HepG2 (cell line): Measurements from ENCODE around the gene FTSJ1. TPM values are rescaled to one million over a fixed set of nuclear protein-coding genes. Genes with fewer than 3 reads are reported as not detected.

Source experiments
- ATAC-seq: fragments of 200-7000 bp; cut with Tn5 transposase; 3 replicates; pipeline ENCODE4 v1.9.1; 2020; ENCODE audit warnings: mild to moderate bottlenecking, moderate library complexity
- BruUV-seq: library from RNA; stranded (reverse); fragments of 400-500 nt; replicated peaks from 2 replicates; lab custom pipeline; 2021; lab: Mats Ljungman, UMichigan
- CTCF ChIA-PET: fragments of 300-600 bp; formaldehyde crosslinking; extraction: SDS; loops from one replicate; lab custom pipeline; 2021; ENCODE audit warnings: low total read pairs, inconsistent platforms, low intra/inter-chr PET ratio; lab: Yijun Ruan, JAX
- POLR2A ChIA-PET: fragments of 350-600 bp; sonication (Branson Sonifier 250); formaldehyde crosslinking; loops from one replicate; lab custom pipeline; 2020; ENCODE audit warnings: antibody characterized with exemption, inconsistent platforms; lab: Yijun Ruan, JAX
- DNase-seq: peaks from one replicate; pipeline ENCODE4 v3.0.0-alpha.2; 2015; ENCODE audit warnings: low spot score
- FAIRE-seq: peaks from 3 replicates; lab custom pipeline; 2011; peaks lifted over from hg19 to GRCh38; lab: Jason Lieb, UNC
- H2AFZ ChIP-seq: one replicate; pipeline ENCODE4 v1.6.1; 2011; ENCODE audit warnings: low read length, inconsistent platforms
- H3K27ac ChIP-seq: fragments of 300-600 bp; 3 replicates; pipeline ENCODE4 v1.8.0; 2011; ENCODE audit warnings: mixed run types, mild to moderate bottlenecking, mixed read lengths, low read length, inconsistent platforms; ENCODE audit not compliant: insufficient read depth; ENCODE audit errors: extremely low read length
- H3K27me3 ChIP-seq, 2 experiments: fragments of 200-600 bp in 1 of 2; 2 replicates in 1 of 2; 3 replicates in 1 of 2; pipeline versions ENCODE4 v1.6.0 to v1.8.0; 2011; ENCODE audit warnings: low read length in 2 of 2, mild to moderate bottlenecking in 2 of 2, moderate library complexity in 2 of 2, inconsistent platforms in 1 of 2; ENCODE audit not compliant: insufficient read depth in 2 of 2, control insufficient read depth in 1 of 2
- H3K36me3 ChIP-seq, 2 experiments: fragments of 200-600 bp in 1 of 2; replicated peaks in 1 of 2; 2 replicates in 1 of 2; 3 replicates in 1 of 2; pipeline versions ENCODE4 v1.5.1 to v1.8.0; 2011; ENCODE audit warnings: low read length in 2 of 2, inconsistent platforms in 1 of 2; ENCODE audit not compliant: insufficient read depth in 2 of 2, control insufficient read depth in 1 of 2
- H3K4me1 ChIP-seq: 2 replicates; pipeline ENCODE4 v1.5.1; 2012; ENCODE audit warnings: low read length, inconsistent platforms; ENCODE audit not compliant: insufficient read depth
- H3K4me2 ChIP-seq: 2 replicates; pipeline ENCODE4 v1.6.0; 2011; ENCODE audit warnings: low read depth, low read length, inconsistent platforms
- H3K4me3 ChIP-seq, 3 experiments: fragments of 200-600 bp in 1 of 3; sonication (generic), shearing (Covaris generic) in 1 of 3; replicated peaks in 1 of 3; 2 replicates each; pipeline ENCODE4 v1.5.1; 2011 to 2016; ENCODE audit warnings: low read length in 3 of 3, inconsistent platforms in 2 of 3, low read depth in 2 of 3, mild to moderate bottlenecking in 2 of 3, control low read depth in 1 of 3, mixed read lengths in 1 of 3; ENCODE audit not compliant: insufficient read depth in 1 of 3
- H3K79me2 ChIP-seq: one replicate; pipeline ENCODE4 v1.6.1; 2011; ENCODE audit warnings: low read length, inconsistent platforms; ENCODE audit not compliant: insufficient read depth
- H3K9ac ChIP-seq: 2 replicates; pipeline ENCODE4 v1.6.0; 2011; ENCODE audit warnings: mild to moderate bottlenecking, low read depth, low read length, inconsistent platforms; ENCODE audit not compliant: insufficient read depth
- H3K9me3 ChIP-seq: 2 replicates; pipeline ENCODE4 v1.5.1; 2012; ENCODE audit warnings: mild to moderate bottlenecking, low read length
- H4K20me1 ChIP-seq: 2 replicates; pipeline ENCODE4 v1.6.0; 2011; ENCODE audit warnings: inconsistent platforms, mild to moderate bottlenecking, low read length, moderate library complexity; ENCODE audit not compliant: insufficient read depth
- POLR2A ChIP-seq, 2 experiments: IDR thresholded peaks; 2 replicates each; pipeline ENCODE4 v1.6.1; 2011; ENCODE audit warnings: low read depth in 2 of 2, low read length in 2 of 2, mild to moderate bottlenecking in 1 of 2, moderate library complexity in 1 of 2; ENCODE audit not compliant: insufficient read depth in 1 of 2
- SRSF4 ChIP-seq: fragments of 200-400 bp; formaldehyde crosslinking; IDR thresholded peaks from one replicate; pipeline ENCODE4 v1.6.1; 2018; ENCODE audit warnings: mild to moderate bottlenecking, low read depth, low read length, moderate library complexity; ENCODE audit not compliant: poor library complexity, severe bottlenecking
- WGBS: methylation state at CpG from one replicate; pipeline ENCODE4 v1.1.6; 2017; ENCODE audit warnings: low lambda C conversion rate; 5-methylcytosine and 5-hydroxymethylcytosine counted together
- in situ Hi-C: cut with HindIII; loops from 2 replicates; pipeline ENCODE4 v1.10.0; 2017; ENCODE audit warnings: low pct_unique_long_range_greater_than_20kb; ENCODE audit not compliant: extremely low pct_ligation_motif_present
- intact Hi-C: fragments of 100-400 bp; cut with micrococcal nuclease; formaldehyde crosslinking; loops from one replicate; pipeline ENCODE4 v1.10.0; 2022; ENCODE audit not compliant: unreplicated experiment
- polyA plus RNA-seq, 8 experiments: library from polyadenylated mRNA; depleted of rRNA in 3 of 8; stranded (reverse) in 7 of 8; unstranded in 1 of 8; fragments of >200 nt; fragmentation: Illumina TruSeq in 4 of 8; extraction: Trizol in 4 of 8; gene quantifications; 2 replicates each; pipeline versions ENCODE4 v1.2.1 to v1.2.3, GENCODE V29; 2011 to 2016; ENCODE audit warnings: low read depth in 4 of 8, missing spikeins in 1 of 8, mixed read lengths in 1 of 8; ENCODE audit not compliant: insufficient read depth in 1 of 8
- total RNA-seq, 5 experiments: library from RNA; depleted of rRNA; stranded (reverse); fragments of >200 nt; fragmentation: Illumina TruSeq; extraction: Trizol; gene quantifications; 2 replicates each; pipeline ENCODE4 v1.2.3, GENCODE V29; 2016; ENCODE audit warnings: low read depth in 1 of 5
- TF ChIP-seq, protein P1 (sequence below), 2 experiments: fragments of 450-650 bp in 1 of 2; sonication (generic) in 1 of 2; formaldehyde crosslinking; IDR thresholded peaks; 2 replicates each; pipeline versions ENCODE4 v1.5.0 to v1.8.0; 2020 to 2022; ENCODE audit warnings: mild to moderate bottlenecking in 1 of 2, missing genetic modification reagents in 1 of 2
- TF ChIP-seq, protein P2 (sequence below): sonication (generic); formaldehyde crosslinking; IDR thresholded peaks from 2 replicates; pipeline ENCODE4 v1.5.0; 2020; ENCODE audit warnings: mild to moderate bottlenecking, low read depth, missing genetic modification reagents, borderline replicate concordance
- TF ChIP-seq, protein P3 (sequence below): sonication (generic); formaldehyde crosslinking; IDR thresholded peaks from 2 replicates; pipeline ENCODE4 v1.5.0; 2020; ENCODE audit warnings: missing genetic modification reagents
- TF ChIP-seq, protein P4 (sequence below): sonication (generic); formaldehyde crosslinking; IDR thresholded peaks from 2 replicates; pipeline ENCODE4 v1.8.0; 2022; ENCODE audit warnings: missing genetic modification reagents, mild to moderate bottlenecking, inconsistent platforms, borderline replicate concordance

The FTSJ1 gene
- total and polyA plus RNA-seq, 2 of the 13 experiments (the other 11 are each of a cell fraction or from before 2014, with no cell fraction given): 30.3 to 37.9 TPM

DNA sequence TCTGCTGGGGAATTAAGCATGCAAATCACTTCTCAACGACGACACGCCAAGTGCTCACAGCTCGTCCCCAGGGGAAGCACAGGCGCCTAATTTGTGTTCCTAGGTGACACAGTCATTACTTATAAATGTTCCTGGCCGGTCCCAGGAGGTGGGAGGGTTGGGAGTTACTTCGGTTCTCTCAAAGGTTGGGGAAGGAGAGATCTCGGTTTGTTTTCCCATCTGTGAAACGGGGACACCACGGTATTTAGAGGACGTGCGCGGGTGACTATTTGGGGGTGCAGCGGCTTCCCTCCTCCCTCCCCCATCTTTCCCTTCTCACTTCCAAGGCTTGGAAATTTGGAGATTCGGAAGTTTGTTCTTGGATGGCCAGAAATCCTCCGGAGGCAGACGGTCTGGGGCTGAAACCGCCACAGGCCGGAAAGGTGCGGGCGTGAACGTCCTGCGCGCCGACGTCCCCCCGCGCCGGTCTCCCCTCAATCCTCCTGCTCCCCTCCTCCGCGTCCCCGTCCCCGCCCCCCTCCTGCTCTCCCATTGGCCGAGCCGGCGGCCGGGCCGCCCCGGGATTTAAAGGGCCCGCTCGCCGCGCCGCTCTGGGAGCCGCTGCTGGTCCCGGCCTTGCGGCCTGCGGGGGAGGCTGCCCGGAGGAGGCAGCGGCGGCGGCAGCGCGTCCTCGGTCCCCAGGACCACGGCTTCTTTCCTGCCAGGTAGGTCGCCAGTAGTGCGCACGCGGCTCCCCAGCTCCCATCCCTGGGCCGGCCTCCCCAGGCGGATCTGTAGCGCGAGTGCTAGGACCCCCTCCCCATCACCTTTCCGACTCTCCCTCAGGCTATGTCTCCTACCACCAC lies 32.6 kb downstream of the FTSJ1 start, which contains the start of gene PORCN (continued):
- TF ChIP-seq, protein P1, sequence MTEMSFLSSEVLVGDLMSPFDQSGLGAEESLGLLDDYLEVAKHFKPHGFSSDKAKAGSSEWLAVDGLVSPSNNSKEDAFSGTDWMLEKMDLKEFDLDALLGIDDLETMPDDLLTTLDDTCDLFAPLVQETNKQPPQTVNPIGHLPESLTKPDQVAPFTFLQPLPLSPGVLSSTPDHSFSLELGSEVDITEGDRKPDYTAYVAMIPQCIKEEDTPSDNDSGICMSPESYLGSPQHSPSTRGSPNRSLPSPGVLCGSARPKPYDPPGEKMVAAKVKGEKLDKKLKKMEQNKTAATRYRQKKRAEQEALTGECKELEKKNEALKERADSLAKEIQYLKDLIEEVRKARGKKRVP (CRISPR knock-in tag; IDR thresholded peaks at IDR 0.05): no peak
- TF ChIP-seq SRSF4: no peak
- peak in 1 of 2 experiments; percentile 77; a peak in 2 of 4 replicates for TF ChIP-seq POLR2A (IDR thresholded peaks at IDR 0.05; ENCODE audit: insufficient read depth in 1 of 2, low read depth in 2 of 2, low read length in 2 of 2)
- TF ChIP-seq, protein P2, sequence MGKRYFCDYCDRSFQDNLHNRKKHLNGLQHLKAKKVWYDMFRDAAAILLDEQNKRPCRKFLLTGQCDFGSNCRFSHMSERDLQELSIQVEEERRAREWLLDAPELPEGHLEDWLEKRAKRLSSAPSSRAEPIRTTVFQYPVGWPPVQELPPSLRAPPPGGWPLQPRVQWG (CRISPR knock-in tag): no peak
- TF ChIP-seq, protein P3, sequence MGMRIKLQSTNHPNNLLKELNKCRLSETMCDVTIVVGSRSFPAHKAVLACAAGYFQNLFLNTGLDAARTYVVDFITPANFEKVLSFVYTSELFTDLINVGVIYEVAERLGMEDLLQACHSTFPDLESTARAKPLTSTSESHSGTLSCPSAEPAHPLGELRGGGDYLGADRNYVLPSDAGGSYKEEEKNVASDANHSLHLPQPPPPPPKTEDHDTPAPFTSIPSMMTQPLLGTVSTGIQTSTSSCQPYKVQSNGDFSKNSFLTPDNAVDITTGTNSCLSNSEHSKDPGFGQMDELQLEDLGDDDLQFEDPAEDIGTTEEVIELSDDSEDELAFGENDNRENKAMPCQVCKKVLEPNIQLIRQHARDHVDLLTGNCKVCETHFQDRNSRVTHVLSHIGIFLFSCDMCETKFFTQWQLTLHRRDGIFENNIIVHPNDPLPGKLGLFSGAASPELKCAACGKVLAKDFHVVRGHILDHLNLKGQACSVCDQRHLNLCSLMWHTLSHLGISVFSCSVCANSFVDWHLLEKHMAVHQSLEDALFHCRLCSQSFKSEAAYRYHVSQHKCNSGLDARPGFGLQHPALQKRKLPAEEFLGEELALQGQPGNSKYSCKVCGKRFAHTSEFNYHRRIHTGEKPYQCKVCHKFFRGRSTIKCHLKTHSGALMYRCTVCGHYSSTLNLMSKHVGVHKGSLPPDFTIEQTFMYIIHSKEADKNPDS (CRISPR knock-in tag): no peak
- TF ChIP-seq, all 625 proteins: peak for 26

DNA sequence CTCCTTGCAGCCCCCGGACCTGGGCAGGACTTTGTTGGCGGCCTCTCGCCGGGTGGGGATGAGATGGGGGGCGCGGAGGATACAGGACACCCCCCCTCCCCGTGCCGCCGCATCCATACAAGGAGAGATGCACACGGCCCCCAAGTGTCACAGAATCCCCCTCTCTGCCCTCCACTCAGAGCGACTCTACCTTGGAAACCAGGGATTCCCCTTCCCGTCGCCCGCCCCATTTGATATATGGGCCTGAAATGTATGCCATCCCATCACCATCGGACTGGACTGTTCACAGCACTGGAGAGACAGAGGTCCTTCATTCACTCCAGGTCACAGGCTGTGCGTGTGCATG lies 33.2 kb downstream of the FTSJ1 start:
- POLR2A ChIA-PET: no interaction called here

More for the DNA sequence above, 33.2 kb downstream of the FTSJ1 start:
- Histone ChIP-seq H3K4me1 (peaks cover 10% of the 10 kb centered on the region), H4K20me1 (no peaks in the 10 kb centered on the region), H3K27me3 (no peaks in the 10 kb centered on the region), H3K9ac (peak overlapping the region; percentile 56; the same call in 1 of the 2 replicates), H3K79me2 (no peaks in the 10 kb centered on the region), H3K36me3 (no peaks in the 10 kb centered on the region), H3K4me2 (peak overlapping the region; percentile 70), H3K4me3 (peak overlapping the region; percentile 58 to 77 (median 73)), H2AFZ (no peak overlapping the region), H3K27ac (no peak overlapping the region), H3K9me3 (no peaks in the 10 kb centered on the region)
- TF ChIP-seq, protein P4, sequence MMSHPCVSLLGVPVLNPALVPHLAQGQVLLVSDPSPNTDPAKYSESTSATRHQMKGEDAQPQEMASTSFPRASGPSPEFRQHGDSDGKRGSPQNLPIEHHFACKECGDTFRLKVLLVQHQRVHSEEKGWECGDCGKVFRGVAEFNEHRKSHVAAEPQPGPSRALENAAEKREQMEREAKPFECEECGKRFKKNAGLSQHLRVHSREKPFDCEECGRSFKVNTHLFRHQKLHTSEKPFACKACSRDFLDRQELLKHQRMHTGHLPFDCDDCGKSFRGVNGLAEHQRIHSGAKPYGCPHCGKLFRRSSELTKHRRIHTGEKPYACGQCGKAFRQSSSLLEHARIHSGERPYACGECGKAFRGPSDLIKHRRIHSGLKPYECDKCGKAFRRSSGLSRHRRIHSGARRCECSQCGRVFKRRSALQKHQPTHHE: no peak
- intact Hi-C loops: loop anchor here (5.0 kb wide), 1 partner anchor 37 kb away; the partner anchor contains the start of gene SLC38A5
- CTCF ChIA-PET: no interaction called here
- no TSS peak for BruUV-seq
- WGBS: 40% methylated on average over 5 of the region's 16 CpGs
- in situ Hi-C loops: no loop called here
- ATAC-seq (peak; percentile 21), FAIRE-seq (no peak), DNase-seq (no peak)
